GM12801 (cell line): Measurements from ENCODE around the gene CCDC57.

Experiments used
- CTCF ChIP-seq: IDR thresholded peaks from one replicate; pipeline ENCODE4 v1.5.1; 2011; ENCODE audit warnings: control low read depth; ENCODE audit not compliant: insufficient read length; ENCODE audit errors: extremely low read depth

CCDC57 gene

GRCh38 chr17:82065193-82065637, 147.4 kb downstream of the CCDC57 start:
- TF ChIP-seq CTCF = no peak

DNA sequence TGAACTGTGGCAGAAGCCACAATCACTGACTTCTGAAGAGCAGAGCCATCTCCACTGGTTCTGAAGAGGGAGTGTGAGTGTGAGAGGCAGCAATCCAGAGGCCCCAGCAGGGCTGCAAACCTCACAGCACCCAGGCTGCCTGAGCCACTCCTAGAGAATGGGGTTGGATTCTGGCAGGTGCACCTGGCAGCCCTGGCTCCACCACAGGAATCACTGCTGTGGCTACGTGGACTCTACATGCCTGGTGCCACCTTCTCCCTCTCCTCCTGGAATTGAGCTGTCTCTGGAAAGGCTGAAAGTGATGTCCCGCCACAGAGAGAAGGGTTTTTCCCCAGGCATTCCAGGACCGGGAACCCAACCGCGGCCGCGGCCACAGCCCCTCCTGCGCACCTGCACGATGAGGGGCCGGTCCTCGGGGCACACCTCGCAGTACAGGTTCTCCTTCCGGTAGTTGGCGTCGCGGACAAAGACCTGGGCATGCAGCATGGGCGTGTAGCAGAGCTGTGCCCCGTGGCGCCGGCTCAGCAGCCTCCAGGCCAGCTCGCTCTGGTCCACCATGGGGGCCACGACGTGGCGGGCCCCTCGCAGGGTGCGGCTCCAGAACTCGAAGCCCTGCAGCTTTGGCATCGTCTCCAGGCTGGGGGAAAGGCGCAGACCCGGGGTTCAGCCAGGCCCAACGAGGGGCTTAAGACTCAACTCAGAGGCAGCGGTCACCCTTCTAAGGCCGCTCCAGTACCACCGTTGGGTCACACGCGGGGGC, 148.0 kb downstream of the CCDC57 start:
- no peak for TF ChIP-seq CTCF

GRCh38 chr17:82063424-82064415, 148.9 kb downstream of the CCDC57 start:
- no peak for TF ChIP-seq CTCF

DNA sequence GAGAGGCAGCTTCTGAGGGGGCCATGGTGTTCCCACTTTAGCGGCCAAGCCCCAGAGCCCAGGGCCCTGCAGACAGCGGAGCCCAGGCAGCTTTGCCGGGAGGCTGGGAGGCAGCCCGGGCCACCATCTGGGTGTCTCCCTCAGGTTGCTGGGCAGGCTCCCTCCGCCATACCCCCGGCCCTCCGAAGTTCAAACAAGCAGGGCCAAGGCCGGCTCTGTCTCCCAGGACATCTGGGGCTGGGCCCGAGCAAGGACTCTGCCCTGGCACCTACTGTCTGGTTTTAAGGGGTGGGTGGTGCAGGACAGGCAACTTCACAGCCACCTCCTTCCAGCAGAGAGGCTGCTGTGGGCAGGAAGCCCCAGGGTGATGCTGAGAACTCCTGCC, 149.7 kb downstream of the CCDC57 start:
- no peak for TF ChIP-seq CTCF

GRCh38 chr17:82062076-82062983, 150.3 kb downstream of the CCDC57 start:
- TF ChIP-seq CTCF = no peak

DNA sequence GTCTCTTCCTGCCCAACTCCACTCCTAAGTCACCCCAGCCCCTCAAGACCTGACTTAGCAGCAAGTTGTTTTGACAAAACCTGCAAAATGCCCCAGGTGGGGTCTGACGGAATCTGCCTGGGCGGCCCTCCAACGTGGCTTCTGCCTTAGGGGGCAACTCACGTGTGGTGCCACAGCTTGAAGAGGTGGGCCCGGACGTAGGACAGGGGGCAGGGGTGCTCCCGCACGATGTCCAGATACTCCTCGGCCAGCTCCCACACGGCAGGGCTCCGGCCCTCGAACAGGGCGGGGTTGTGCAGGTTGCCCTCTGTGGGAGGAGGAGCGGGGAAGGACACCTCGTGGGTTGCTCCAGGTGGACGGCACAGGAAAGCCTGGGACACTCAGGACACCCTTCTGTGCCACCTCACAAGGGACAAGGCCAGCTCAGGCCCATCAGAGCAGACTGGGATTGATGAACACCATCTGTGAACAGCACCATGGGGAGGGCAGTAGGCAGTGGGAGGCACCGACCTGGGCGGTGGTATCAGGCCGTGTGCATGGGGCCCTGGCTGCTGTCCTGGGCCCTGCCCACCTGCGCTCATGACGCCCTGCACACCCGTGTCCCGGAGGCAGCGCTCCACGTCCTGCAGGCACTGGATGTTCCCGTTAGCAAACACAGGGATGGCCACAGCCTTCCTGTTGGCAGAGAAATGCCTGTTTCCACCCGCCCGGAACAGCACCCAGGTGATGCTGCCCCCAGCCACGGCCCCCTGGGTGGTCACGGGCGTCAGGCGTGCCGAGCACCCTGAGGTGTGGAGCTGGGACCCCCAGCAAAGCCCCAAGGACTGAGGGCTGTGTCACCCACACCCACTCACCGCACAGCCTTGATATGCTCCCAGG, 151.4 kb downstream of the CCDC57 start:
- TF ChIP-seq CTCF = no peak
